PFSK-1 (cell line): ENCODE measurements around the gene BBS7.

ENCODE experiments used
- FOXP2 ChIP-seq: optimal IDR thresholded peaks from 2 replicates; pipeline ENCODE3; 2011; ENCODE audit warnings: borderline replicate concordance, control low read depth, inconsistent platforms; ENCODE audit not compliant: insufficient read depth; ENCODE audit errors: extremely low read length, extremely low read depth
- POLR2AphosphoS5 ChIP-seq: IDR thresholded peaks from 2 replicates; pipeline ENCODE4 v1.6.1; 2012; ENCODE audit warnings: low read depth, mild to moderate bottlenecking, control low read depth, low read length, moderate library complexity
- REST ChIP-seq, 2 experiments: IDR thresholded peaks; 2 replicates each; pipeline versions ENCODE4 v1.6.1 to v1.8.0; 2011 to 2012; ENCODE audit warnings: low read depth in 2 of 2, low read length in 2 of 2, control low read depth in 1 of 2, inconsistent platforms in 1 of 2, mild to moderate bottlenecking in 1 of 2, moderate library complexity in 1 of 2; ENCODE audit not compliant: insufficient read depth in 1 of 2

- TF ChIP-seq REST (IDR thresholded peaks at IDR 0.05; ENCODE audit: insufficient read depth in 1 of 2, low read depth in 2 of 2, low read length in 2 of 2) (no peak), POLR2AphosphoS5 (no peak), FOXP2 (no peak)
Measured at GRCh38 chr4:121819216-121819965, 50.9 kb downstream of the BBS7 start.
